Cerebellar nuclear complex (tissue), 1 donor: ENCODE measurements around the gene TMPRSS9.
A peak's percentile ranks its signal among the peaks of the same experiment; 100 is the strongest.

Experiments used
- DNase-seq, 2 experiments: peaks; one replicate each; lab custom pipeline; 2025; lab: John Stamatoyannopoulos, UW

The TMPRSS9 gene

GRCh38 chr19:2423071-2423914, 63.2 kb downstream of the TMPRSS9 start:
- no peak for DNase-seq

GRCh38 chr19:2423915-2424685, 64.0 kb downstream of the TMPRSS9 start:
- DNase-seq: no peak

- DNase-seq: no peak
Measured at GRCh38 chr19:2424686-2425621, 64.9 kb downstream of the TMPRSS9 start.

- DNase-seq: no peak
Measured at GRCh38 chr19:2425622-2426581, 65.8 kb downstream of the TMPRSS9 start.

- DNase-seq: no peak
Measured at GRCh38 chr19:2426611-2427428, 66.8 kb downstream of the TMPRSS9 start.

GRCh38 chr19:2427429-2428320, 67.6 kb downstream of the TMPRSS9 start, which contains the start of gene TIMM13:
TIMM13 (minus strand) TSS chr19:2427586; CDS start chr19:2427533, 53 bp downstream.
- peak; percentile 72 to 89 for DNase-seq

GRCh38 chr19:2428321-2428690, 68.2 kb downstream of the TMPRSS9 start:
- peak in 1 of 2 experiments; percentile 11 for DNase-seq

GRCh38 chr19:2428756-2429711, 69.0 kb downstream of the TMPRSS9 start:
- DNase-seq: no peak

- no peak for DNase-seq
Measured at GRCh38 chr19:2429917-2430535, 70.0 kb downstream of the TMPRSS9 start.

GRCh38 chr19:2431318-2432055, 71.4 kb downstream of the TMPRSS9 start:
- no peak for DNase-seq

GRCh38 chr19:2432131-2432848, 72.2 kb downstream of the TMPRSS9 start:
- DNase-seq: no peak

GRCh38 chr19:2433854-2434253, 73.8 kb downstream of the TMPRSS9 start:
- no peak for DNase-seq

GRCh38 chr19:2434267-2434666, 74.2 kb downstream of the TMPRSS9 start:
- DNase-seq: no peak

GRCh38 chr19:2434721-2435265, 74.7 kb downstream of the TMPRSS9 start:
- no peak for DNase-seq

GRCh38 chr19:2436384-2436783, 76.3 kb downstream of the TMPRSS9 start:
- DNase-seq: no peak
